GM18867 (cell line): Measurements from ENCODE around the gene ZFP30.

Source experiments
- ATAC-seq: cut with Tn5 transposase; IDR thresholded peaks from one replicate; pipeline ENCODE4 v1.9.1; 2021; ENCODE audit warnings: mild to moderate bottlenecking, moderate library complexity; ENCODE audit not compliant: unreplicated experiment

ZFP30 gene

DNA sequence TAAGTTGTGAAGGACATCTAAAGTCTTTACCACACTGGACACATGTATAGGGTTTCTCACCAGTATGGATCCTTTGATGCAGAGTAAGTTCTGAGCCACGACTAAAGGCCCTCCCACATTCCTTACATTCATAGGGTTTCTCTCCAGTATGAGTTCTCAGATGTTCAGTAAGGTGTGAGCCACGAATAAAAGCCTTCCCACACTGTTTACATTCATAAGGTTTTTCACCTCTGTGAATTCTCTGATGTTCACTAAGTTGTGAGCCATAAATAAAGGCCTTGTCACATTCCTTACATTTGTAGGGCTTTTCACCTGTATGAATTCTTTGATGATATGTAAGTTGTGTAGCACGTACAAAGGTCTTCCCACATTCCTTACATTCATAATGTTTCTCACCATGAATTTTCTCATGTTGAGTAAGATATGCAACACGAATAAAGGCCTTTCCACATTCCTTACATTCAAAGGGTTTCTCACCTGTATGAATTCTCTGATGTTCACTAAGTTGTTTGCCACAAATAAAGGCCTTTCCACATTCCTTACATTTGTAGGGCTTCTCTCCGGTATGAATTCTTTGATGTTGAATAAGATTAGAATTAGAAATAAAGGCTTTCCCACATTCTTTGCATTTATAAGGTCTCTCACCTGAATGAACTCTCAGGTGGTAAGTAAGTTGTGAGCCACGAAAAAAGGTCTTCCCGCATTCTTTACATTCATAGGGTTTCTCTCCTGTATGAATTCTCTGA, 90.5 kb downstream of the ZFP30 start:
- ATAC-seq, result no peak
